ENCODE results near the gene CRY2. TPM values are rescaled to one million over a fixed set of nuclear protein-coding genes. Genes with fewer than 3 reads are reported as not detected.

CRY2 gene
- total and polyA plus RNA-seq, 10 of the 15 experiments (the other 5 are each of a cell fraction or from before 2014, with no cell fraction given), result 1.2 to 14.7 (median 8.1) TPM

DNA sequence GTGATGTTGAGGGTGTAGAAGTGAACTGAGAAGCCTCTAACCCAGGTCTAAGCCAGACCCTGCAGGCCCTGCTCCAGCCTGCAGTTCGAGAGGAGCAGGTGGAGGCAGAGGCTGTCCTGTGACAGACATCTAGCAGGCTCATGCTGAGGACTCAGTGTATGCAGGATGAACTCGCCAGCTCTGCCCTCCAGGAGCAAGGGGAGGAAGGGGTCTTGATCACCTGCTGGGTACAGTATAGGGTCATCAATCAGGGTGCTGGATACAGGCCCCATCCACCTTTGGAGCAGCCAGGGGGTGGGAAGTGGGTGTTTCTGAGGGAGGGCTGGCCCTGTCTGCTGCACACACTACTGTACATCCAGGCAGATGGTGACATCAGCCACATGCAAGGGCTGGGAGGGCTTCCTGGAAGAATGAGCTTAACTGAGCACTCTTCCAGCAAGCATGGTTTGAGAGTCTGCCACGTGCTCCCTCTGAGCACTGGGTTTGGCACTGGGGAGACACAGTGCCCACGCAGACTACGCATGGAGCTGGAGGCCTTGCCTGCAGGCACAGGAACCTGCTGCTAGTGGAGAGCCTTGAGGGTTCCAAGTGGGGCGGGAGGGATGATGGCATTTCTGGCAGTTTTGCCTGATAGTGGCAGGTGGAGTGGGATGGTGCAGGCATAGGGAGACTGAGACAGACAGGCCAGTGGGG lies 47.4 kb downstream of the CRY2 start:
- no peak overlapping the region for H3K4me2 ChIP-seq (ENCODE audit: control insufficient read depth, insufficient read depth)
- no peak for FAIRE-seq
- no peaks in the 10 kb centered on the region for H3K36me3 ChIP-seq (ENCODE audit: control insufficient read depth in 2 of 2, insufficient read depth in 2 of 2, low read length in 1 of 2)
- SMC1A ChIA-PET (ENCODE audit: uncharacterized antibody, unreplicated experiment), result no interaction called here
- no peak for DNase-seq (ENCODE audit: low read depth, low spot score)
- no peaks in the 10 kb centered on the region for H3K9me3 ChIP-seq (replicated peaks; ENCODE audit: control insufficient read depth, insufficient read depth, low read length)
- no peaks in the 10 kb centered on the region for H3K79me2 ChIP-seq (ENCODE audit: control insufficient read depth, insufficient read depth, low read length)
- in situ Hi-C loops (cut with MboI) (no loop called here), intact Hi-C loops (cut with micrococcal nuclease; ENCODE audit: unreplicated experiment) (no loop called here)
- no peak overlapping the region for H2AFZ ChIP-seq (ENCODE audit: control insufficient read depth, low read depth, low read length)
- CTCF ChIA-PET, result interaction anchor here (0.7 kb wide), 1 partner anchor 505 kb away, joined by 3 read pairs; no protein-coding TSS in a partner anchor
- H3K4me1 ChIP-seq (ENCODE audit: control insufficient read depth, insufficient read depth, low read length), result no peaks in the 10 kb centered on the region
- no peaks in the 10 kb centered on the region; the same call in 1 of the 2 replicates for H4K20me1 ChIP-seq (ENCODE audit: control insufficient read depth, insufficient read depth)
- H3K4me3 ChIP-seq, result no peak overlapping the region
- ATAC-seq, result no peak
- no peak overlapping the region for H3K27ac ChIP-seq (ENCODE audit: control insufficient read depth, insufficient read depth)
- peaks cover 3 to 8% of the 10 kb centered on the region in 2 experiments; a peak in 2 of 4 replicates for H3K27me3 ChIP-seq (replicated peaks in 1 of 2; ENCODE audit: control insufficient read depth in 2 of 2, insufficient read depth in 2 of 2, low read length in 1 of 2)
- H3K9ac ChIP-seq (ENCODE audit: control insufficient read depth, insufficient read depth, low read length), result no peak overlapping the region
- RAD21 ChIA-PET (ENCODE audit: unreplicated experiment), result no interaction called here
- TF ChIP-seq TCF7 (IDR thresholded peaks at IDR 0.05; ENCODE audit: borderline replicate concordance) (no peak), TCF3 (IDR thresholded peaks at IDR 0.05; ENCODE audit: borderline replicate concordance, insufficient read depth, low read depth, low read length) (no peak), ZNF384 (IDR thresholded peaks at IDR 0.05; ENCODE audit: borderline replicate concordance, low read depth, low read length) (no peak), POLR2AphosphoS2 (IDR thresholded peaks at IDR 0.05; ENCODE audit: low read depth, low read length) (no peak)
- TF ChIP-seq, protein P1, sequence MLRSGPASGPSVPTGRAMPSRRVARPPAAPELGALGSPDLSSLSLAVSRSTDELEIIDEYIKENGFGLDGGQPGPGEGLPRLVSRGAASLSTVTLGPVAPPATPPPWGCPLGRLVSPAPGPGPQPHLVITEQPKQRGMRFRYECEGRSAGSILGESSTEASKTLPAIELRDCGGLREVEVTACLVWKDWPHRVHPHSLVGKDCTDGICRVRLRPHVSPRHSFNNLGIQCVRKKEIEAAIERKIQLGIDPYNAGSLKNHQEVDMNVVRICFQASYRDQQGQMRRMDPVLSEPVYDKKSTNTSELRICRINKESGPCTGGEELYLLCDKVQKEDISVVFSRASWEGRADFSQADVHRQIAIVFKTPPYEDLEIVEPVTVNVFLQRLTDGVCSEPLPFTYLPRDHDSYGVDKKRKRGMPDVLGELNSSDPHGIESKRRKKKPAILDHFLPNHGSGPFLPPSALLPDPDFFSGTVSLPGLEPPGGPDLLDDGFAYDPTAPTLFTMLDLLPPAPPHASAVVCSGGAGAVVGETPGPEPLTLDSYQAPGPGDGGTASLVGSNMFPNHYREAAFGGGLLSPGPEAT (IDR thresholded peaks at IDR 0.05; ENCODE audit: low read depth), result no peak
- POLR2A ChIA-PET, result no interaction called here
- 20% methylated on average over 6 of the region's 6 CpGs for WGBS (ENCODE audit: insufficient coverage, insufficient replicate concordance, low lambda C conversion rate, missing lambda C conversion rate)
- no TSS peak for BruUV-seq (replicated peaks)

Data from GM12878 (cell line).